Panc1 (cell line): ENCODE data around the gene FAM236B. TPM values are rescaled to one million over a fixed set of nuclear protein-coding genes. Genes with fewer than 3 reads are reported as not detected.
"Not testable (repeated sequence)": the region's sequence is repeated elsewhere in the genome, so short reads cannot be mapped to it uniquely, and the experiment has no call there.

ENCODE experiments used
- ATAC-seq: fragments of 200-7000 bp; cut with Tn5 transposase; 2 replicates; pipeline ENCODE4 v1.9.1; 2020; ENCODE audit warnings: mild to moderate bottlenecking, moderate library complexity
- Bru-seq: library from RNA; stranded (reverse); fragments of 400-500 nt; gene quantifications from one replicate; lab custom pipeline; 2021; lab: Mats Ljungman, UMichigan
- BruChase-seq, 2 experiments: library from RNA; stranded (reverse); fragments of 400-500 nt; gene quantifications; one replicate each; lab custom pipeline; 2021; lab: Mats Ljungman, UMichigan
- BruUV-seq: library from RNA; stranded (reverse); fragments of 400-500 nt; replicated peaks from 2 replicates; lab custom pipeline; 2021; lab: Mats Ljungman, UMichigan
- CTCF ChIA-PET: fragments of 300-600 bp; sonication (Branson Sonifier 250); formaldehyde crosslinking; loops from one replicate; lab custom pipeline; 2022; ENCODE audit warnings: antibody characterized with exemption; lab: Charles Lee
- POLR2A ChIA-PET: fragments of 300-600 bp; sonication (Branson Sonifier 250); formaldehyde crosslinking; loops from one replicate; lab custom pipeline; 2022; ENCODE audit warnings: antibody characterized with exemption; lab: Charles Lee
- DNase-seq: peaks from one replicate; pipeline ENCODE4 v3.0.0-alpha.2; 2010; ENCODE audit warnings: low read depth, low spot score
- H3K27ac ChIP-seq: 2 replicates; pipeline ENCODE4 v1.5.1; 2011; ENCODE audit warnings: mild to moderate bottlenecking, low read length, inconsistent platforms
- H3K27me3 ChIP-seq: fragments of 200-500 bp; sonication (Bioruptor generic); 2 replicates; pipeline ENCODE4 v1.6.0; 2014; ENCODE audit warnings: low read length, inconsistent platforms; ENCODE audit not compliant: control insufficient read depth, insufficient read depth
- H3K36me3 ChIP-seq: fragments of 200-500 bp; sonication (Bioruptor generic); 2 replicates; pipeline ENCODE4 v1.5.1; 2014; ENCODE audit warnings: inconsistent platforms, mild to moderate bottlenecking, low read length, moderate library complexity; ENCODE audit not compliant: control insufficient read depth, insufficient read depth
- H3K4me1 ChIP-seq: 2 replicates; pipeline ENCODE4 v1.5.1; 2011; ENCODE audit warnings: inconsistent platforms, mild to moderate bottlenecking, low read length, moderate library complexity; ENCODE audit not compliant: control insufficient read depth, insufficient read depth
- H3K4me3 ChIP-seq, 2 experiments: 2 replicates each; pipeline ENCODE4 v1.5.1; 2011 to 2012; ENCODE audit warnings: low read depth in 2 of 2, low read length in 2 of 2, mild to moderate bottlenecking in 2 of 2, inconsistent platforms in 1 of 2, moderate library complexity in 1 of 2
- H3K9me3 ChIP-seq: fragments of 200-500 bp; sonication (Bioruptor generic); 2 replicates; pipeline ENCODE4 v1.5.1; 2014; ENCODE audit warnings: low read depth, mild to moderate bottlenecking, inconsistent platforms, low read length, moderate library complexity; ENCODE audit not compliant: control insufficient read depth, insufficient read depth
- in situ Hi-C: cut with HindIII; loops from 2 replicates; pipeline ENCODE4 v1.10.0; 2016; ENCODE audit warnings: low sequenced_read_pairs, low pct_unique_long_range_greater_than_20kb
- intact Hi-C: fragments of 100-400 bp; cut with micrococcal nuclease; formaldehyde crosslinking; loops from one replicate; pipeline ENCODE4 v1.10.0; 2022; ENCODE audit not compliant: unreplicated experiment
- long read RNA-seq: library from polyadenylated mRNA; unstranded; transcript quantifications from one replicate; pipeline ENCODE4 v2.0.0, GENCODE V29; 2021; ENCODE audit not compliant: unreplicated experiment
- polyA plus RNA-seq: library from polyadenylated mRNA; unstranded; fragments of >200 nt; gene quantifications from one replicate; pipeline ENCODE4 v1.2.1, GENCODE V29; 2012; ENCODE audit warnings: missing spikeins; ENCODE audit not compliant: insufficient read length
- total RNA-seq: library from RNA; stranded (reverse); gene quantifications from one replicate; pipeline ENCODE4 v1.2.1, GENCODE V29; 2021; ENCODE audit not compliant: unreplicated experiment

The FAM236B gene
- total RNA-seq (not detected), Bru-seq, nascent RNA (not detected), BruChase-seq, experiment 1, labeled RNA remaining after a 2-hour chase (not detected), BruChase-seq, experiment 2, labeled RNA remaining after a 6-hour chase (not detected)
- not detected for polyA plus RNA-seq
- long read RNA-seq = 0 reads

GRCh38 chrX:72782560-72782959 is at the start of gene FAM236B:
Gene FAM236B (minus strand): TSS chrX:72782660. CDS start chrX:72782560, 100 bp downstream.
- ATAC-seq, H3K36me3 ChIP-seq, BruUV-seq, intact Hi-C loops, H3K4me1 ChIP-seq, POLR2A ChIA-PET, in situ Hi-C loops, H3K27ac ChIP-seq, H3K9me3 ChIP-seq, CTCF ChIA-PET, H3K4me3 ChIP-seq, H3K27me3 ChIP-seq, DNase-seq: not testable (repeated sequence)

DNA sequence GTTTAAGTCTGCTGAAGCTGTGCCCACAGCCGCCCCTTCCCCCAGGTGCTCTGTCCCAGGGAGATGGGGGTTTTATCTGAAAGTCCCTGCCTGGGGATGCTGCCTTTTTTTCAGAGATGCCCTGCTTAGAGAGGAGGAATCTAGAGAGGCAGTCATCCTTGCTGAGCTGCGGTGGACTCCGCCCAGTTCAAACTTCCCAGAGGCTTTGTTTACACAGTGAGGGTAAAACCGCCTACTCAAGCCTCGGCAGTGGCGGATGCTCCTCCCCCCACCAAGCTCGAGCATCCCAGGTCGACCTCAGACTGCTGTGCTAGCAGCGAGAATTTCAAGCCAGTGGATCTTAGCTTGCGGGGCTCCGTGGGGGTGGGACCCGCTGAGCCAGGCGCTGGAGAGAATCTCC is 48.2 kb upstream of the FAM236B start:
- CTCF ChIA-PET, H3K4me3 ChIP-seq, DNase-seq, H3K27me3 ChIP-seq, H3K36me3 ChIP-seq, H3K27ac ChIP-seq, POLR2A ChIA-PET, H3K4me1 ChIP-seq, ATAC-seq, in situ Hi-C loops, BruUV-seq, H3K9me3 ChIP-seq, intact Hi-C loops: not testable (repeated sequence)

DNA sequence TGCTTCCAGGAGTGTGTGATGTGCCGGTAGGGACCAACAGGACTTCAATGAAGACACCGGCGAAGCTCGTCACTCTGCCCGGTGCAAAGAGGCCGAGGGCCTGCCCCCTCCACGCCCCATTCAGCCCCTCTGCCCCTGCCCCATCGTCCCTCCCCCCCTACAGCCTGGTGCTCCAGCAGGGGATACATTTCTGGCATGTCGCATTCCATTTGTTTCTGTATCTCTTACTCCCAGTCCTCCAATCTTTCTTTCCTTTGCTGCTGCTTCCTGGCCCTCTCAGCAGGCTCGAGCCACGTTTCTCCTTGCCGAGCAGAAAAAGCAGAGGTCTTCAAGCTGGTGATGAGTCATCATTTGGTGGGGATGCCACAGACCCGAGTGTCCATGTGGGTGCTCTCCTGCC is 25.6 kb upstream of the FAM236B start, which contains the start of gene FAM236D:
TSS of gene FAM236D (minus strand) at position 101 of the 400 bp plus-strand sequence. CDS start at position 1, 100 bp downstream.
- H3K36me3 ChIP-seq, H3K4me1 ChIP-seq, BruUV-seq, H3K4me3 ChIP-seq, POLR2A ChIA-PET, H3K9me3 ChIP-seq, H3K27me3 ChIP-seq, H3K27ac ChIP-seq, ATAC-seq, DNase-seq, in situ Hi-C loops, CTCF ChIA-PET, intact Hi-C loops: not testable (repeated sequence)

DNA sequence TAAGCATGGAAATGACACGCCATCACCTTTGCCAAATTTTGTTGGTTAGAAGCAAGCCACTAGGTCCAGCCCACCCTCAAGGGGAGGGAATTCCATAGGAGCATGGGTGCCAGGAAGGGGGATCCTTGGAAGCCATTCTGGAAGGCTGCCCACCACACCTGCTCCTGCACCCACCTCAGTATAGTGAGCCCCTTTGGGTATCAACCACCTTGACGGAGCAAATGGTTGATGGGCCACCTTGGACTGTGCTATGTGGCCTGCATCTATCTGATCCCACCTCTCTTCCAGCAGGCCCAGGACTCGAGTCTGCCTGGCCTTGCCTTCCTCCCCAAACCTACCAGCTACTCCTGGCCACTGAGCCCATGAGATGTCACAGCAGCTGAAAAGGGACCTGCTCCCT is 7.9 kb upstream of the FAM236B start:
- ATAC-seq, CTCF ChIA-PET, POLR2A ChIA-PET, H3K27ac ChIP-seq, H3K4me1 ChIP-seq, intact Hi-C loops, BruUV-seq, in situ Hi-C loops, H3K9me3 ChIP-seq, H3K4me3 ChIP-seq, DNase-seq, H3K27me3 ChIP-seq, H3K36me3 ChIP-seq: not testable (repeated sequence)

- H3K36me3 ChIP-seq, H3K27me3 ChIP-seq, BruUV-seq, H3K27ac ChIP-seq, POLR2A ChIA-PET, H3K4me1 ChIP-seq, intact Hi-C loops, DNase-seq, H3K9me3 ChIP-seq, ATAC-seq, H3K4me3 ChIP-seq, CTCF ChIA-PET, in situ Hi-C loops: not testable (repeated sequence)
Observed at GRCh38 chrX:72788142-72788541, 5.7 kb upstream of the FAM236B start.

- H3K27ac ChIP-seq, in situ Hi-C loops, intact Hi-C loops, BruUV-seq, CTCF ChIA-PET, H3K9me3 ChIP-seq, DNase-seq, H3K36me3 ChIP-seq, H3K4me3 ChIP-seq, H3K27me3 ChIP-seq, H3K4me1 ChIP-seq, POLR2A ChIA-PET: not testable (repeated sequence)
- ATAC-seq = peak; percentile 74
Observed at GRCh38 chrX:72783964-72784363, 1.5 kb upstream of the FAM236B start.

DNA sequence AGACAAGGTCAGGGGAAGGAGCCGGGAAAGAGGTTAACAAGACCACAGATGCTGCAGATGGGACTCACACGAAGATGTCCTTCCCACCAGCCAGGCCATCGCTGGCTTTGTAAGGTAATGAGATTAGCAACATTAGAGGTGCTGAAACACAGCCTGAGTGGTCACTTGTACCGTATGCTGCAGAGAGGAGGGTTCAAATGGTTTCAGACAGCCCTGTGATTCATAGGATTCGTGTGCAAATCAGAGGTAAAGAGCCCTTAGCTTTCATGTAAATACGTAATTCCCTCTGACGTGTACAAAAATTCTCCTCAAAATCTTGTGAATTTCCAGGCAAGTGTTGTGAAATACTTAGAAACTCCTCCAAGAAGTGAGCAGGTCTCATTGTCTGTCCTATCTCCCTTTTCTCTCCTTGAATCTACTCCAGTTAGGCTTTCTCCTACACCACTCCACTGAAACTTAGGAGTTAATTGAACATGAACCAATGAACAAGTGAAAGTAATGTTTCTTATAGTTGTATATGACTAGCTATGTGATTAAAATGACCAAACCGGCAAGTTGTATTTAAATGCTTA is 991 bp upstream of the FAM236B start:
- POLR2A ChIA-PET, H3K36me3 ChIP-seq, ATAC-seq, DNase-seq, BruUV-seq, in situ Hi-C loops, H3K27me3 ChIP-seq, intact Hi-C loops, H3K9me3 ChIP-seq, H3K4me1 ChIP-seq, CTCF ChIA-PET, H3K27ac ChIP-seq, H3K4me3 ChIP-seq: not testable (repeated sequence)
